HEK293 (cell line): ENCODE data around the gene WDR3.

Experiments used
- CTCF ChIA-PET: fragments of 350-600 bp; formaldehyde crosslinking; extraction: SDS; loops from one replicate; lab custom pipeline; 2021; ENCODE audit warnings: antibody characterized with exemption; lab: Yijun Ruan, JAX
- POLR2A ChIA-PET: fragments of 300-600 bp; formaldehyde crosslinking; extraction: SDS; loops from one replicate; lab custom pipeline; 2020; ENCODE audit warnings: antibody characterized with exemption, inconsistent platforms; lab: Yijun Ruan, JAX
- H3K27ac ChIP-seq: fragments of 200-500 bp; sonication (Bioruptor generic); 2 replicates; pipeline ENCODE4 v1.5.1; 2014; ENCODE audit warnings: low read depth, low read length, control low read depth, inconsistent platforms; ENCODE audit errors: extremely low read depth
- H3K36me3 ChIP-seq, 2 experiments: fragments of 200-500 bp in 1 of 2; sonication (Bioruptor generic) in 1 of 2; 1 replicate in 1 of 2; 2 replicates in 1 of 2; pipeline ENCODE4 v1.5.1; 2014 to 2017; ENCODE audit warnings: inconsistent platforms in 2 of 2, low read length in 2 of 2; ENCODE audit not compliant: control insufficient read depth in 2 of 2, insufficient read depth in 1 of 2
- H3K4me1 ChIP-seq: fragments of 200-500 bp; sonication (Bioruptor generic); 2 replicates; pipeline ENCODE4 v1.5.1; 2014; ENCODE audit warnings: mild to moderate bottlenecking, low read length, inconsistent platforms; ENCODE audit not compliant: control insufficient read depth, insufficient read depth
- H3K4me3 ChIP-seq: 2 replicates; pipeline ENCODE4 v1.5.1; 2011; ENCODE audit warnings: low read depth, mild to moderate bottlenecking, control low read depth, low read length, moderate library complexity
- H3K9me3 ChIP-seq: fragments of 200-500 bp; sonication (Bioruptor generic); 2 replicates; pipeline ENCODE4 v1.5.1; 2014; ENCODE audit warnings: low read depth, low read length, inconsistent platforms; ENCODE audit not compliant: control insufficient read depth, insufficient read depth
- ELK4 ChIP-seq: IDR thresholded peaks from 2 replicates; pipeline ENCODE4 v1.6.1; 2011; ENCODE audit warnings: mild to moderate bottlenecking, low read depth, low read length, borderline replicate concordance
- GLIS1 ChIP-seq: fragments of 450-650 bp; formaldehyde crosslinking; IDR thresholded peaks from 2 replicates; pipeline ENCODE4 v1.5.1; 2016; ENCODE audit warnings: missing biosample characterization, missing genetic modification characterization
- REPIN1 ChIP-seq: fragments of 450-650 bp; formaldehyde crosslinking; IDR thresholded peaks from 2 replicates; pipeline ENCODE4 v1.5.1; 2017; ENCODE audit warnings: missing biosample characterization, missing genetic modification characterization, low read depth
- SCRT1 ChIP-seq: fragments of 450-650 bp; formaldehyde crosslinking; IDR thresholded peaks from 2 replicates; pipeline ENCODE4 v1.5.1; 2016; ENCODE audit warnings: missing biosample characterization, missing genetic modification characterization, borderline replicate concordance
- WT1 ChIP-seq: fragments of 450-650 bp; formaldehyde crosslinking; IDR thresholded peaks from 2 replicates; pipeline ENCODE4 v1.5.1; 2016; ENCODE audit warnings: missing biosample characterization, missing genetic modification characterization
- ZBTB44 ChIP-seq: fragments of 450-650 bp; IDR thresholded peaks from 2 replicates; pipeline ENCODE4 v1.5.1; 2018; ENCODE audit warnings: missing biosample characterization, mild to moderate bottlenecking, missing genetic modification characterization
- ZFP41 ChIP-seq: fragments of 450-650 bp; formaldehyde crosslinking; IDR thresholded peaks from 2 replicates; pipeline ENCODE4 v1.5.1; 2016; ENCODE audit warnings: missing biosample characterization, missing genetic modification characterization, borderline replicate concordance
- ZFP69B ChIP-seq: fragments of 450-650 bp; formaldehyde crosslinking; IDR thresholded peaks from 2 replicates; pipeline ENCODE4 v1.5.1; 2016; ENCODE audit warnings: missing biosample characterization, missing genetic modification characterization
- ZNF121 ChIP-seq: fragments of 450-650 bp; formaldehyde crosslinking; IDR thresholded peaks from 2 replicates; pipeline ENCODE4 v1.5.1; 2016; ENCODE audit warnings: missing biosample characterization, missing genetic modification characterization
- ZNF211 ChIP-seq: fragments of 450-650 bp; formaldehyde crosslinking; IDR thresholded peaks from 2 replicates; pipeline ENCODE4 v1.5.1; 2016; ENCODE audit warnings: low read depth, missing biosample characterization, missing genetic modification characterization
- ZNF274 ChIP-seq, 2 experiments: fragments of 200-500 bp in 1 of 2; fragments of 450-650 bp in 1 of 2; sonication (Bioruptor generic) in 1 of 2; formaldehyde crosslinking in 1 of 2; IDR thresholded peaks; 2 replicates each; pipeline versions ENCODE4 v1.5.1 to v1.6.1; 2014 to 2016; ENCODE audit warnings: borderline replicate concordance in 1 of 2, inconsistent platforms in 1 of 2, low read length in 1 of 2, missing biosample characterization in 1 of 2, missing genetic modification characterization in 1 of 2
- ZNF354C ChIP-seq: fragments of 450-650 bp; formaldehyde crosslinking; IDR thresholded peaks from 2 replicates; pipeline ENCODE4 v1.5.1; 2016; ENCODE audit warnings: missing biosample characterization, missing genetic modification characterization, low read depth, borderline replicate concordance
- ZNF654 ChIP-seq: fragments of 450-650 bp; formaldehyde crosslinking; IDR thresholded peaks from 2 replicates; pipeline ENCODE4 v1.5.1; 2016; ENCODE audit warnings: low read depth, missing biosample characterization, missing genetic modification characterization
- ZNF791 ChIP-seq: fragments of 450-650 bp; formaldehyde crosslinking; IDR thresholded peaks from 2 replicates; pipeline ENCODE4 v1.5.1; 2016; ENCODE audit warnings: missing biosample characterization, missing genetic modification characterization
- ZNF837 ChIP-seq: fragments of 450-650 bp; formaldehyde crosslinking; IDR thresholded peaks from 2 replicates; pipeline ENCODE4 v1.5.1; 2016; ENCODE audit warnings: missing biosample characterization, missing genetic modification characterization
- TF ChIP-seq, protein P1 (sequence below): fragments of 450-650 bp; formaldehyde crosslinking; IDR thresholded peaks from 2 replicates; pipeline ENCODE4 v1.5.1; 2016; ENCODE audit warnings: missing biosample characterization, missing genetic modification characterization, low read depth
- TF ChIP-seq, protein P2 (sequence below): fragments of 450-650 bp; formaldehyde crosslinking; IDR thresholded peaks from 2 replicates; pipeline ENCODE4 v1.5.1; 2016; ENCODE audit warnings: missing biosample characterization, missing genetic modification characterization
- TF ChIP-seq, protein P3 (sequence below): fragments of 450-650 bp; formaldehyde crosslinking; IDR thresholded peaks from 2 replicates; pipeline ENCODE4 v1.5.1; 2017; ENCODE audit warnings: missing biosample characterization, missing genetic modification characterization

WDR3 gene

DNA sequence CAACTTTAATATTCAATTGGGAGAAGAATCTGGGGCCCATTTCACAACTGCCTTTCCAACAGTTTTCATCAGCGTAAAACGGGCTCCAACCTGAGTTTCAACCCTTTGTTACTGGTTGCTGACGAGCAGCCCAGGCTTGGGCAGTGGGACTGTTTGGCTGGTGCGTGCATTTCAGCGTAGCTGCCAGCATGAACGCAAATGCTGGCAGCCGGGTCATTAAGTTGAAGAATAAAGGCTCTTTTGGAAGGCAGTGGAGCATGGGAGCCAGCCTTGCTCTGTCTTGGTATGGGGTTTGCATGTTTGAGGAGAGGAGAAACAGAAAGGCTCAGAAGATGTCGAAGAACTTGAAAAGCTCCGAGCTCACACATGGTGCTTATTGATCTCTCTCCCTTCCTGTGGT, 40.7 kb downstream of the WDR3 start:
- TF ChIP-seq REPIN1 (no peak), ZNF274 (IDR thresholded peaks at IDR 0.05; ENCODE audit: low read length) (no peak), ZNF274 (tag by site-specific recombination; IDR thresholded peaks at IDR 0.05; ENCODE audit: borderline replicate concordance) (no peak), ELK4 (no peak), ZNF121 (tag by site-specific recombination) (no peak), ZBTB44 (tag by site-specific recombination) (no peak)
- TF ChIP-seq, protein P1, sequence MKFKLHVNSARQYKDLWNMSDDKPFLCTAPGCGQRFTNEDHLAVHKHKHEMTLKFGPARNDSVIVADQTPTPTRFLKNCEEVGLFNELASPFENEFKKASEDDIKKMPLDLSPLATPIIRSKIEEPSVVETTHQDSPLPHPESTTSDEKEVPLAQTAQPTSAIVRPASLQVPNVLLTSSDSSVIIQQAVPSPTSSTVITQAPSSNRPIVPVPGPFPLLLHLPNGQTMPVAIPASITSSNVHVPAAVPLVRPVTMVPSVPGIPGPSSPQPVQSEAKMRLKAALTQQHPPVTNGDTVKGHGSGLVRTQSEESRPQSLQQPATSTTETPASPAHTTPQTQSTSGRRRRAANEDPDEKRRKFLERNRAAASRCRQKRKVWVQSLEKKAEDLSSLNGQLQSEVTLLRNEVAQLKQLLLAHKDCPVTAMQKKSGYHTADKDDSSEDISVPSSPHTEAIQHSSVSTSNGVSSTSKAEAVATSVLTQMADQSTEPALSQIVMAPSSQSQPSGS, result no peak
- TF ChIP-seq, protein P2, sequence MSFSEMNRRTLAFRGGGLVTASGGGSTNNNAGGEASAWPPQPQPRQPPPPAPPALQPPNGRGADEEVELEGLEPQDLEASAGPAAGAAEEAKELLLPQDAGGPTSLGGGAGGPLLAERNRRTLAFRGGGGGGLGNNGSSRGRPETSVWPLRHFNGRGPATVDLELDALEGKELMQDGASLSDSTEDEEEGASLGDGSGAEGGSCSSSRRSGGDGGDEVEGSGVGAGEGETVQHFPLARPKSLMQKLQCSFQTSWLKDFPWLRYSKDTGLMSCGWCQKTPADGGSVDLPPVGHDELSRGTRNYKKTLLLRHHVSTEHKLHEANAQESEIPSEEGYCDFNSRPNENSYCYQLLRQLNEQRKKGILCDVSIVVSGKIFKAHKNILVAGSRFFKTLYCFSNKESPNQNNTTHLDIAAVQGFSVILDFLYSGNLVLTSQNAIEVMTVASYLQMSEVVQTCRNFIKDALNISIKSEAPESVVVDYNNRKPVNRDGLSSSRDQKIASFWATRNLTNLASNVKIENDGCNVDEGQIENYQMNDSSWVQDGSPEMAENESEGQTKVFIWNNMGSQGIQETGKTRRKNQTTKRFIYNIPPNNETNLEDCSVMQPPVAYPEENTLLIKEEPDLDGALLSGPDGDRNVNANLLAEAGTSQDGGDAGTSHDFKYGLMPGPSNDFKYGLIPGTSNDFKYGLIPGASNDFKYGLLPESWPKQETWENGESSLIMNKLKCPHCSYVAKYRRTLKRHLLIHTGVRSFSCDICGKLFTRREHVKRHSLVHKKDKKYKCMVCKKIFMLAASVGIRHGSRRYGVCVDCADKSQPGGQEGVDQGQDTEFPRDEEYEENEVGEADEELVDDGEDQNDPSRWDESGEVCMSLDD (tag by site-specific recombination), result no peak
- no peak overlapping the region for H3K4me3 ChIP-seq
- H3K27ac ChIP-seq, result no peak overlapping the region
- ChIA-PET CTCF (no interaction called here), POLR2A (no interaction called here)
- peaks cover 0 to 4% of the 10 kb centered on the region in 2 experiments; a peak in 1 of 3 replicates for H3K36me3 ChIP-seq
- H3K4me1 ChIP-seq, result no peaks in the 10 kb centered on the region
- no peaks in the 10 kb centered on the region for H3K9me3 ChIP-seq

DNA sequence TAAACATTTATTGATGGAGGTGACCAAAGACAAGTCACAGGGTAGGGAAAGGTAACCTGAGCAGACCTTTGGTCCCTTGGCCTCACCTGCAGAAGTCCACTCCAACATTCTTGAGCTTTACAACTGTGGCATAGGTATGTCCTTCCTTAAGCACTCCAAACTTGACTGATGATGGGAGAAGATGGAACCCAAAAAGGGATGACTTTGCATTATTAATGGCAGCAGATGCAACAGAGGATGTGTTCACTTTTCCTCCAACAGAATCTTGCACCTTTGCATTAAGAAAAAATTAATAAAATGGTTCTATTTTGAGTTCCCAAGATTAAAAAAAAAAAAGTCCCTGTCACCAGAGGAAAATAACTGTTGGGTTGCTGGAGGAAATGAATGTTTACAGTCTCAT, 42.2 kb downstream of the WDR3 start:
- Histone ChIP-seq H3K4me3 (no peak overlapping the region), H3K9me3 (no peaks in the 10 kb centered on the region), H3K4me1 (no peaks in the 10 kb centered on the region), H3K27ac (no peak overlapping the region), H3K36me3 (no peaks in the 10 kb centered on the region)
- CTCF ChIA-PET, result no interaction called here
- TF ChIP-seq ZFP69B (tag by site-specific recombination) (no peak), ZFP41 (tag by site-specific recombination) (no peak), GLIS1 (tag by site-specific recombination) (no peak)
- POLR2A ChIA-PET, result no interaction called here

- Histone ChIP-seq H3K27ac (no peak overlapping the region), H3K9me3 (no peaks in the 10 kb centered on the region), H3K36me3 (no peaks in the 10 kb centered on the region), H3K4me1 (no peaks in the 10 kb centered on the region), H3K4me3 (no peak overlapping the region)
- TF ChIP-seq ZNF791, result no peak
- no peak for TF ChIP-seq ZNF354C (tag by site-specific recombination)
- TF ChIP-seq WT1 (tag by site-specific recombination), result no peak
- TF ChIP-seq, protein P3, sequence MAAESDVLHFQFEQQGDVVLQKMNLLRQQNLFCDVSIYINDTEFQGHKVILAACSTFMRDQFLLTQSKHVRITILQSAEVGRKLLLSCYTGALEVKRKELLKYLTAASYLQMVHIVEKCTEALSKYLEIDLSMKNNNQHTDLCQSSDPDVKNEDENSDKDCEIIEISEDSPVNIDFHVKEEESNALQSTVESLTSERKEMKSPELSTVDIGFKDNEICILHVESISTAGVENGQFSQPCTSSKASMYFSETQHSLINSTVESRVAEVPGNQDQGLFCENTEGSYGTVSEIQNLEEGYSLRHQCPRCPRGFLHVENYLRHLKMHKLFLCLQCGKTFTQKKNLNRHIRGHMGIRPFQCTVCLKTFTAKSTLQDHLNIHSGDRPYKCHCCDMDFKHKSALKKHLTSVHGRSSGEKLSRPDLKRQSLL (tag by site-specific recombination), result no peak
- TF ChIP-seq SCRT1 (tag by site-specific recombination), result no peak
- no peak for TF ChIP-seq ZNF654
- no peak for TF ChIP-seq ZNF837 (tag by site-specific recombination)
- TF ChIP-seq ZNF211 (tag by site-specific recombination), result no peak
- ChIA-PET POLR2A (no interaction called here), CTCF (interaction anchor here (0.6 kb wide), 1 partner anchor 60 kb away, joined by 5 read pairs; no protein-coding TSS in a partner anchor)
Observed at GRCh38 chr1:117976381-117976780, 46.8 kb downstream of the WDR3 start.
